HL-60 (cell line): ENCODE measurements around the gene HHAT.

Experiments
- GABPA ChIP-seq: IDR thresholded peaks from 2 replicates; pipeline ENCODE4 v1.6.1; 2012; ENCODE audit warnings: low read depth
- POLR2AphosphoS5 ChIP-seq: IDR thresholded peaks from 2 replicates; pipeline ENCODE4 v1.6.1; 2012; ENCODE audit warnings: low read depth
- TF ChIP-seq, protein P1 (sequence below): IDR thresholded peaks from one replicate; pipeline ENCODE4 v1.5.1; 2011; ENCODE audit warnings: low read length, control low read depth, inconsistent platforms; ENCODE audit not compliant: insufficient read depth

DNA sequence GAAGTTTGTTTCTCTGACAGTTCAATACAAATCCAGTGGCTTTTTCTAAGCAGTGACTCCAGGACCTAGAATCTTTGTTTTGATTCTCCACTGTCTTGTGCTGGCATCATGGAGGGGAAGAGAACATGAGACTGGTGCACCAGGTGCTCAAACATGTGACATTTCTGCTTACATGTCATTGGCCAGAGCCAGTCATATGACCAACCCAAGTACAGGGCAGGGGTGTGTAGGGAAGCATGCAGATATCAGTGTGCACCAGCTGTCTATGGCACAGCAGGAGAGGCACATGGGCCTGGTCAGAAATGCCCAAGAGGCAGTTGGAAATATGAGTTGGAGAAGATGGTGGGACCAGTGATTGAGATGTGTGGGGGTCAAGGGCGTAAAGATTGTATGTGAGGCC is 297.0 kb downstream of the HHAT start:
- TF ChIP-seq, protein P1, sequence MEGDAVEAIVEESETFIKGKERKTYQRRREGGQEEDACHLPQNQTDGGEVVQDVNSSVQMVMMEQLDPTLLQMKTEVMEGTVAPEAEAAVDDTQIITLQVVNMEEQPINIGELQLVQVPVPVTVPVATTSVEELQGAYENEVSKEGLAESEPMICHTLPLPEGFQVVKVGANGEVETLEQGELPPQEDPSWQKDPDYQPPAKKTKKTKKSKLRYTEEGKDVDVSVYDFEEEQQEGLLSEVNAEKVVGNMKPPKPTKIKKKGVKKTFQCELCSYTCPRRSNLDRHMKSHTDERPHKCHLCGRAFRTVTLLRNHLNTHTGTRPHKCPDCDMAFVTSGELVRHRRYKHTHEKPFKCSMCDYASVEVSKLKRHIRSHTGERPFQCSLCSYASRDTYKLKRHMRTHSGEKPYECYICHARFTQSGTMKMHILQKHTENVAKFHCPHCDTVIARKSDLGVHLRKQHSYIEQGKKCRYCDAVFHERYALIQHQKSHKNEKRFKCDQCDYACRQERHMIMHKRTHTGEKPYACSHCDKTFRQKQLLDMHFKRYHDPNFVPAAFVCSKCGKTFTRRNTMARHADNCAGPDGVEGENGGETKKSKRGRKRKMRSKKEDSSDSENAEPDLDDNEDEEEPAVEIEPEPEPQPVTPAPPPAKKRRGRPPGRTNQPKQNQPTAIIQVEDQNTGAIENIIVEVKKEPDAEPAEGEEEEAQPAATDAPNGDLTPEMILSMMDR, result no peak
- TF ChIP-seq POLR2AphosphoS5 (no peak), GABPA (no peak)
